GM23338 (cell line): Measurements from ENCODE around the gene RGP1. TPM values are rescaled to one million over a fixed set of nuclear protein-coding genes. Genes with fewer than 3 reads are reported as not detected.

Experiments used
- ATAC-seq: fragments of 200-7000 bp; cut with Tn5 transposase; 3 replicates; pipeline ENCODE4 v1.9.1; 2020
- DNase-seq: peaks from one replicate; pipeline ENCODE4 v3.0.0-alpha.2; 2015; ENCODE audit warnings: low spot score
- H2AFZ ChIP-seq: fragments of 200-600 bp; sonication (generic); 2 replicates; pipeline ENCODE4 v1.8.0; 2016; ENCODE audit warnings: antibody characterized with exemption, mild to moderate bottlenecking, moderate library complexity
- H3F3A ChIP-seq: fragments of 200-600 bp; sonication (generic); replicated peaks from 2 replicates; pipeline ENCODE4 v1.8.0; 2017; ENCODE audit warnings: antibody characterized with exemption, mixed run types, low read depth
- H3K27ac ChIP-seq: fragments of 200-600 bp; sonication (generic); 2 replicates; pipeline ENCODE4 v1.6.1; 2016; ENCODE audit warnings: low read depth
- H3K27me3 ChIP-seq: fragments of 200-600 bp; sonication (generic); 2 replicates; pipeline ENCODE4 v1.8.0; 2016; ENCODE audit warnings: mild to moderate bottlenecking, mixed run types, moderate library complexity; ENCODE audit not compliant: insufficient read depth
- H3K36me3 ChIP-seq: fragments of 200-600 bp; sonication (generic); 2 replicates; pipeline ENCODE4 v1.8.0; 2016; ENCODE audit warnings: mild to moderate bottlenecking; ENCODE audit not compliant: insufficient read depth
- H3K4me1 ChIP-seq: fragments of 200-600 bp; sonication (generic); 2 replicates; pipeline ENCODE4 v1.8.0; 2016; ENCODE audit warnings: mild to moderate bottlenecking, moderate library complexity; ENCODE audit not compliant: insufficient read depth
- H3K4me2 ChIP-seq: fragments of 200-600 bp; sonication (generic); 2 replicates; pipeline ENCODE4 v1.7.1; 2017; ENCODE audit warnings: mixed run types
- H3K4me3 ChIP-seq: fragments of 200-600 bp; sonication (generic); 2 replicates; pipeline ENCODE4 v1.6.1; 2016; ENCODE audit warnings: mixed run types
- H3K79me2 ChIP-seq: fragments of 200-600 bp; sonication (generic); replicated peaks from 2 replicates; pipeline ENCODE4 v1.8.0; 2017; ENCODE audit warnings: mild to moderate bottlenecking; ENCODE audit not compliant: insufficient read depth
- H3K9me2 ChIP-seq: fragments of 200-600 bp; sonication (generic); 2 replicates; pipeline ENCODE4 v1.8.0; 2017; ENCODE audit not compliant: insufficient read depth
- H4K20me1 ChIP-seq: fragments of 200-600 bp; sonication (generic); replicated peaks from 2 replicates; pipeline ENCODE4 v1.8.0; 2017; ENCODE audit warnings: mild to moderate bottlenecking; ENCODE audit not compliant: insufficient read depth
- H3K27ac Mint-ChIP-seq: 2 replicates; pipeline ENCODE4 v1.8.0; 2020; ENCODE audit warnings: inconsistent platforms, mild to moderate bottlenecking, moderate library complexity, mixed read lengths
- H3K27me3 Mint-ChIP-seq: 3 replicates; pipeline ENCODE4 v1.8.0; 2022; ENCODE audit warnings: low read depth, mild to moderate bottlenecking, moderate library complexity, mixed read lengths, inconsistent platforms; ENCODE audit not compliant: insufficient read depth, poor library complexity
- H3K36me3 Mint-ChIP-seq: 3 replicates; pipeline ENCODE4 v1.8.0; 2021; ENCODE audit warnings: low read depth, mild to moderate bottlenecking, inconsistent platforms, moderate library complexity, mixed read lengths
- H3K4me1 Mint-ChIP-seq: 3 replicates; pipeline ENCODE4 v1.8.0; 2020; ENCODE audit warnings: mild to moderate bottlenecking, inconsistent platforms, mixed read lengths
- H3K4me3 Mint-ChIP-seq: 3 replicates; pipeline ENCODE4 v1.8.0; 2021; ENCODE audit warnings: moderate library complexity, mild to moderate bottlenecking, inconsistent platforms, mixed read lengths
- H3K9me3 Mint-ChIP-seq: 3 replicates; pipeline ENCODE4 v1.8.0; 2020; ENCODE audit warnings: moderate library complexity, mild to moderate bottlenecking, inconsistent platforms, mixed read lengths
- EZH2 ChIP-seq: fragments of 200-600 bp; sonication (generic); IDR thresholded peaks from one replicate; pipeline ENCODE4 v1.8.0; 2017; ENCODE audit warnings: antibody characterized with exemption, mild to moderate bottlenecking, low read depth; ENCODE audit not compliant: unreplicated experiment
- EZH2phosphoT487 ChIP-seq: fragments of 200-600 bp; sonication (generic); IDR thresholded peaks from one replicate; pipeline ENCODE4 v1.8.1; 2018; ENCODE audit warnings: antibody characterized with exemption; ENCODE audit not compliant: unreplicated experiment
- JUNB ChIP-seq: IDR thresholded peaks from one replicate; pipeline ENCODE4 v1.6.1; 2016; ENCODE audit warnings: antibody characterized with exemption; ENCODE audit not compliant: unreplicated experiment
- NANOG ChIP-seq: IDR thresholded peaks from 2 replicates; pipeline ENCODE4 v1.6.1; 2016; ENCODE audit warnings: antibody characterized with exemption, borderline replicate concordance
- POLR2AphosphoS5 ChIP-seq: IDR thresholded peaks from 2 replicates; pipeline ENCODE4 v1.6.1; 2016; ENCODE audit warnings: antibody characterized with exemption, low read depth
- STAT1 ChIP-seq: IDR thresholded peaks from one replicate; pipeline ENCODE4 v1.6.1; 2016; ENCODE audit warnings: antibody characterized with exemption; ENCODE audit not compliant: unreplicated experiment
- polyA plus RNA-seq: library from polyadenylated mRNA; unstranded; fragments of >200 nt; fragmentation: Nextera tagmentation; extraction: Ambion mirVana; gene quantifications from 2 replicates; pipeline ENCODE4 v1.2.1, GENCODE V29; 2016
- total RNA-seq: library from RNA; depleted of rRNA; stranded (reverse); fragments of >200 nt; shearing (Covaris generic); gene quantifications from 2 replicates; pipeline ENCODE4 v1.2.3, GENCODE V29; 2014
- TF ChIP-seq, protein P1 (sequence below): IDR thresholded peaks from 2 replicates; pipeline ENCODE4 v1.6.1; 2016; ENCODE audit warnings: antibody characterized with exemption
- TF ChIP-seq, protein P2 (sequence below), 2 experiments: fragments of 200-600 bp in 1 of 2; sonication (generic) in 1 of 2; conservative IDR thresholded peaks; 2 replicates each; pipeline versions ENCODE4 v1.5.1 to v1.6.1; 2016 to 2017; ENCODE audit warnings: antibody characterized with exemption in 2 of 2, low read depth in 2 of 2, mild to moderate bottlenecking in 2 of 2, moderate library complexity in 1 of 2

RGP1 gene
- total and polyA plus RNA-seq, 2 experiments from 2014 or later, result 2.8 to 16.0 TPM

DNA sequence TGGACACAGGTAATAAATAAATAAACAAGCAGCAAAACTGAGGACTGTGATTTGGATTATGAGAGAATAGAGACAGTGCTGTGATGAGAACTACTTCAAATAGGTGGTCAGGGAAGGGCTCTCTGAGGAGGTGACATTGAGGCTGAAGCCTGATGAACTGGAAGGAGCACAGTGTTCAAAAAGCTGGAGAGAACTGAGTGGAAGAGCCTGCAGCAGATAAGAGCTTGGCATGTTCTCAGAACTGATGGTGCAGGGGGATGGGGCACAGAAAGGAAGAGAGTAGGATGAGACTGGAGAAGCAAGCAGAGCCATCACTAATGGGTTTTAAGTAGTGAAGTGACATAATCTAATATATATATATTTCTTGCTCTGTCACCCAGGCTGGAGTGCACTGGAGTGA, 48.1 kb upstream of the RGP1 start (continued):
- no peak for TF ChIP-seq EZH2
- TF ChIP-seq, protein P1, sequence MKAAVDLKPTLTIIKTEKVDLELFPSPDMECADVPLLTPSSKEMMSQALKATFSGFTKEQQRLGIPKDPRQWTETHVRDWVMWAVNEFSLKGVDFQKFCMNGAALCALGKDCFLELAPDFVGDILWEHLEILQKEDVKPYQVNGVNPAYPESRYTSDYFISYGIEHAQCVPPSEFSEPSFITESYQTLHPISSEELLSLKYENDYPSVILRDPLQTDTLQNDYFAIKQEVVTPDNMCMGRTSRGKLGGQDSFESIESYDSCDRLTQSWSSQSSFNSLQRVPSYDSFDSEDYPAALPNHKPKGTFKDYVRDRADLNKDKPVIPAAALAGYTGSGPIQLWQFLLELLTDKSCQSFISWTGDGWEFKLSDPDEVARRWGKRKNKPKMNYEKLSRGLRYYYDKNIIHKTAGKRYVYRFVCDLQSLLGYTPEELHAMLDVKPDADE, result no peak

DNA sequence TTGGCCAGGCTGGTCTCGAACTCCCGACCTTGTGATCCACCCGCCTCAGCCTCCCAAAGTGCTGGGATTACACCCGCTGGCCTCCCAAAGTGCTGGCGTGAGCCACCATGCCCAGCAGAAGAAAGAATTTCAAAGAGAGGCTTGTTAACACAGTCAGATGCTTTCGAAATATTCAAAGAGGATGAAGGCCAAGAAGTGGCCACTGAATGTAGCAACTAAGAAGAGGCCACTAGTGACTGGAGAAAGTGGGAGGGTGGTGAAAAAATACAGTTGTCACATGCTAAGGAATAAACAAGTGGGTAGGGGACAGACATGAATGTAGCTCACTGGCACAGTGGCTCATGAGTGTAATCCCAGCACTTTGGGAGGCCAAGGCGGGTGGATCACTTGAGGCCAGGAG, 46.4 kb upstream of the RGP1 start:
- Histone ChIP-seq H3K9me2 (no peaks in the 10 kb centered on the region), H3K79me2 (no peaks in the 10 kb centered on the region), H3K27ac (no peak overlapping the region), H3K4me1 (no peaks in the 10 kb centered on the region), H3K36me3 (peaks cover 38% of the 10 kb centered on the region; the same call in 1 of the 2 replicates), H3K27me3 (no peaks in the 10 kb centered on the region), H4K20me1 (no peaks in the 10 kb centered on the region), H3F3A (no peaks in the 10 kb centered on the region), H3K4me3 (no peak overlapping the region), H3K4me2 (no peak overlapping the region), H2AFZ (no peak overlapping the region)
- TF ChIP-seq, protein P2, sequence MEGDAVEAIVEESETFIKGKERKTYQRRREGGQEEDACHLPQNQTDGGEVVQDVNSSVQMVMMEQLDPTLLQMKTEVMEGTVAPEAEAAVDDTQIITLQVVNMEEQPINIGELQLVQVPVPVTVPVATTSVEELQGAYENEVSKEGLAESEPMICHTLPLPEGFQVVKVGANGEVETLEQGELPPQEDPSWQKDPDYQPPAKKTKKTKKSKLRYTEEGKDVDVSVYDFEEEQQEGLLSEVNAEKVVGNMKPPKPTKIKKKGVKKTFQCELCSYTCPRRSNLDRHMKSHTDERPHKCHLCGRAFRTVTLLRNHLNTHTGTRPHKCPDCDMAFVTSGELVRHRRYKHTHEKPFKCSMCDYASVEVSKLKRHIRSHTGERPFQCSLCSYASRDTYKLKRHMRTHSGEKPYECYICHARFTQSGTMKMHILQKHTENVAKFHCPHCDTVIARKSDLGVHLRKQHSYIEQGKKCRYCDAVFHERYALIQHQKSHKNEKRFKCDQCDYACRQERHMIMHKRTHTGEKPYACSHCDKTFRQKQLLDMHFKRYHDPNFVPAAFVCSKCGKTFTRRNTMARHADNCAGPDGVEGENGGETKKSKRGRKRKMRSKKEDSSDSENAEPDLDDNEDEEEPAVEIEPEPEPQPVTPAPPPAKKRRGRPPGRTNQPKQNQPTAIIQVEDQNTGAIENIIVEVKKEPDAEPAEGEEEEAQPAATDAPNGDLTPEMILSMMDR (conservative IDR thresholded peaks at IDR 0.05; ENCODE audit: low read depth in 2 of 2), result no peak
- TF ChIP-seq NANOG (no peak), EZH2phosphoT487 (no peak)
- no peaks in the 10 kb centered on the region for H3K9me3 Mint-ChIP-seq
- H3K27me3 Mint-ChIP-seq, result peaks cover 6% of the 10 kb centered on the region
- no peak overlapping the region for H3K4me3 Mint-ChIP-seq
- no peak overlapping the region for H3K27ac Mint-ChIP-seq
- H3K4me1 Mint-ChIP-seq, result no peaks in the 10 kb centered on the region
- ATAC-seq (no peak), DNase-seq (no peak)
- H3K36me3 Mint-ChIP-seq, result peaks cover 23% of the 10 kb centered on the region

DNA sequence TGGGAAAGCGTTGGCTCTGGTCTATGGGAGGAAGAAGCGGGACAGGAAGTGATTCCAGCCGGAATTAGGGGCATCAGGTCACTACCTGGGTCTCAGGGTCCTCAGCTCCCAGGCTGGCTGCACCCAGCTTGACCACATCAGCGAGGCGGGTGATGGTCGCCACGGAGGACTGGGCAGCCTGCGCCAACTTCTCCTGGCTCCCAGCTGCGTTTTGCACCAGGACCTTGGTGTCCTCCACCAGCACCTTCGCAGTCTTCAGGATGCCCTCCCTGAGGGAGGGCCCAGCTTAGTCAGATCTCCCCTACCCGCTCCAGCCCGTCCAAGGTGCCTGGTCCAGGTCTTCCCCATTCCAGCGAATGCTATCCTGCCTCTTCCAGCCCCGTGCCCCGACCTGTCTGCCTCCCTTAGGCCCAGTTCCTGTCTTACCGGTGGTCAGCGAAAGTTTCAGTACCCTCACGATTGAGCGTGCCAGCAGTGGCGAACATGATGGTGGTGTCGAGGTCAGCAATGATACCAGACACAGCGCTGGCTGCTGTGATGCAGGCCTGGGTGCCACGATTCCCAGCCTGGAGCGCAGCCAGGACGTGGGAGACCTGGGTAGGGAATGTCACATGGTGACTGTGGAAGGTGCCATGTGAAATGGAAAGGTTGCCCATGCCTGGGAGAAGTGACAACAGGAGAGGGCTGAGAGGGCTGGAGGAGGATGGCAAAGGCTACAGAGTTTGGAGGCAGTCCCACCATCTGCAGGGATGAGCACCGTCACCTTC, 45.0 kb upstream of the RGP1 start:
- Histone ChIP-seq H3K4me1 (no peaks in the 10 kb centered on the region), H3F3A (no peaks in the 10 kb centered on the region), H3K9me2 (no peaks in the 10 kb centered on the region), H3K27me3 (no peaks in the 10 kb centered on the region), H3K27ac (no peak overlapping the region), H3K4me2 (no peak overlapping the region), H3K36me3 (peaks cover 36% of the 10 kb centered on the region), H2AFZ (no peak overlapping the region), H3K79me2 (no peaks in the 10 kb centered on the region), H4K20me1 (no peaks in the 10 kb centered on the region), H3K4me3 (no peak overlapping the region)
- no peak for DNase-seq
- Mint-ChIP-seq H3K4me3 (no peak overlapping the region), H3K9me3 (no peaks in the 10 kb centered on the region), H3K4me1 (no peaks in the 10 kb centered on the region), H3K27me3 (peaks cover 6% of the 10 kb centered on the region), H3K27ac (no peak overlapping the region), H3K36me3 (peaks cover 37% of the 10 kb centered on the region)
- ATAC-seq, result no peak
- TF ChIP-seq JUNB (no peak), EZH2 (no peak), POLR2AphosphoS5 (no peak), STAT1 (no peak)
- TF ChIP-seq, protein P2 (conservative IDR thresholded peaks at IDR 0.05; ENCODE audit: low read depth in 2 of 2), result no peak
